Astrocyte of the spinal cord (primary cell): ENCODE results near the gene FUT4.

Source experiments
- DNase-seq: peaks from one replicate; pipeline ENCODE4 v3.0.0; 2011; ENCODE audit warnings: low read depth, low spot score
- H3K4me3 ChIP-seq: 2 replicates; pipeline ENCODE4 v1.5.1; 2011; ENCODE audit warnings: low read depth, mild to moderate bottlenecking, low read length, moderate library complexity
- CTCF ChIP-seq: IDR thresholded peaks from 2 replicates; pipeline ENCODE4 v1.5.1; 2012; ENCODE audit warnings: low read depth, mild to moderate bottlenecking, low read length, inconsistent platforms
- in situ Hi-C: cut with HindIII; loops from 2 replicates; pipeline ENCODE4 v1.10.0; 2017; ENCODE audit warnings: low sequenced_read_pairs

FUT4 gene

GRCh38 chr11:94544646-94545263 is 1.0 kb downstream of the FUT4 start:
- peak overlapping the region; percentile 50 for H3K4me3 ChIP-seq
- DNase-seq = no peak
- in situ Hi-C loops = no loop called here
- TF ChIP-seq CTCF = no peak

- no peak for DNase-seq
- TF ChIP-seq CTCF = no peak
- in situ Hi-C loops = no loop called here
- peak overlapping the region; percentile 50 for H3K4me3 ChIP-seq
These were observed 1.8 kb downstream of the FUT4 start for GRCh38 chr11:94545264-94546161.

GRCh38 chr11:94546162-94546470 is 2.4 kb downstream of the FUT4 start:
- no peak for DNase-seq
- H3K4me3 ChIP-seq = peak overlapping the region; percentile 50
- no peak for TF ChIP-seq CTCF
- in situ Hi-C loops = no loop called here

GRCh38 chr11:94546886-94547285 is 3.2 kb downstream of the FUT4 start:
- no peak for TF ChIP-seq CTCF
- in situ Hi-C loops = no loop called here
- H3K4me3 ChIP-seq = no peak overlapping the region
- DNase-seq = no peak

GRCh38 chr11:94549146-94549545 is 5.4 kb downstream of the FUT4 start:
- DNase-seq = no peak
- in situ Hi-C loops = no loop called here
- no peak for TF ChIP-seq CTCF
- no peak overlapping the region for H3K4me3 ChIP-seq

- in situ Hi-C loops = no loop called here
- no peak for DNase-seq
- no peak overlapping the region for H3K4me3 ChIP-seq
- no peak for TF ChIP-seq CTCF
These were observed 6.8 kb downstream of the FUT4 start for GRCh38 chr11:94550513-94550912.
